Large intestine (tissue), 3 donors: ENCODE data around the gene OTOL1. TPM values are rescaled to one million over a fixed set of nuclear protein-coding genes. Genes with fewer than 3 reads are reported as not detected.

ENCODE experiments used
- DNase-seq, 2 donors: peaks; one replicate each; pipeline versions ENCODE4 v3.0.0 to v3.0.0-alpha.2; 2013
- H3K27ac ChIP-seq: one replicate; pipeline ENCODE4 v1.5.1; 2013; ENCODE audit warnings: low read length
- H3K27me3 ChIP-seq: 2 replicates; pipeline ENCODE4 v1.6.1; 2013; ENCODE audit warnings: low read length; ENCODE audit not compliant: control insufficient read depth, insufficient read depth
- H3K36me3 ChIP-seq: 2 replicates; pipeline ENCODE4 v1.6.1; 2013; ENCODE audit warnings: low read length; ENCODE audit not compliant: control insufficient read depth, insufficient read depth
- H3K4me1 ChIP-seq: one replicate; pipeline ENCODE4 v1.6.1; 2013; ENCODE audit warnings: low read length; ENCODE audit not compliant: control insufficient read depth, insufficient read depth
- H3K4me3 ChIP-seq: one replicate; pipeline ENCODE4 v1.5.1; 2013; ENCODE audit warnings: low read length
- H3K9me3 ChIP-seq: one replicate; pipeline ENCODE4 v1.6.1; 2013; ENCODE audit warnings: mild to moderate bottlenecking, low read depth, low read length, moderate library complexity; ENCODE audit not compliant: control insufficient read depth
- WGBS: methylation state at CpG from one replicate; pipeline ENCODE4 v1.1.5; 2013; ENCODE audit warnings: low lambda C conversion rate; ENCODE audit not compliant: insufficient coverage; 5-methylcytosine and 5-hydroxymethylcytosine counted together
- polyA plus RNA-seq: library from polyadenylated mRNA; unstranded; fragments of 120-200 nt; gene quantifications from one replicate; pipeline ENCODE4 v1.2.1, GENCODE V29; 2013

OTOL1 gene
- polyA plus RNA-seq, 1 donor = not detected

DNA sequence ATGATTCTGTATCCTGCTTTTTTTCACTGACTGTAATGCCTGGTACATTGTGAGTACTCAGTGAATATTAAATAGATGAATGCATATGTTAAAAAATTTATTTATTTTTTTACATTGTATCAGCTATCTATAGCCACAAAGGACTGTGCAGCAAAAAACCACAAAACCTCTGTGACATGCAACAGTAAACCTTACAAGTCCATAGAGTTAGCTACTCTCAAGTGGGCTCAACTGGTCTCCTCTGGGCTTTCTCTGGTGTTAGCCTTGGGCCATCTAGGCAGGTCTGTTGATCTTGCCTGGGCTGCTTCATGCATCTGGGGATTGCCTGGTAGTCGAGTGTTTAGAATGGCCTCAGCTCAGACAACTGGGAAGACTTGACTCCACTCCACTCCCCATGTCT, 35.3 kb downstream of the OTOL1 start:
- Histone ChIP-seq H3K27ac (no peak overlapping the region), H3K9me3 (no peaks in the 10 kb centered on the region), H3K36me3 (no peaks in the 10 kb centered on the region), H3K4me1 (no peaks in the 10 kb centered on the region), H3K27me3 (no peaks in the 10 kb centered on the region), H3K4me3 (no peak overlapping the region)
- DNase-seq = no peak
- WGBS = no CpG with 5 or more reads among the region's 1 CpG

- H3K4me1 ChIP-seq = no peaks in the 10 kb centered on the region
- WGBS = 88% methylated on average over 1 of the region's 1 CpG
Observed at GRCh38 chr3:161540594-161540993, 44.0 kb downstream of the OTOL1 start.

DNA sequence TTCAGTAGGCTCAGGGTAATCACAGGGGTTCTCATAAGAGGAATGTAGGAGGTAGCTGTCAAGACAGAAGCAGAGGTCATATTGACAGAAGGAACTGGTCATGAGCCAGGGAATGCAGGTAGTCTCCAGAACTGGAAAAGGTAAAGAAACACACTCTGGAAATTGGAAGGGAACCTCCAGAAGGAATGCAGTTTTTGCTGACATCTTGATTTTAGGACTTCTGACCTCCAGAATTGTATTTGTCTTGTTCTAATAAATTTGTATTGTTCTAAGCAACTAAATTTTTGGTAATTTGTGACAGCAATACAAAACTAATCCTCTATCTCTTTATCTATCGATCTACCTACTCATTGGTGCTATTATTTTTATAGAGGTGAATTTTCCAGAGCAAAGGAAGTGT, 49.2 kb downstream of the OTOL1 start:
- no peaks in the 10 kb centered on the region for H3K27me3 ChIP-seq
- H3K27ac ChIP-seq = no peak overlapping the region
- H3K4me1 ChIP-seq = no peaks in the 10 kb centered on the region
- no peaks in the 10 kb centered on the region for H3K9me3 ChIP-seq
- DNase-seq = no peak
- no peak overlapping the region for H3K4me3 ChIP-seq
- 80% methylated on average over 1 of the region's 1 CpG for WGBS
- H3K36me3 ChIP-seq = no peaks in the 10 kb centered on the region

More at GRCh38 chr3:161540594-161540993, 44.0 kb downstream of the OTOL1 start:
- Histone ChIP-seq H3K27me3 (no peaks in the 10 kb centered on the region), H3K4me3 (no peak overlapping the region), H3K9me3 (no peaks in the 10 kb centered on the region), H3K36me3 (no peaks in the 10 kb centered on the region), H3K27ac (no peak overlapping the region)
- DNase-seq = no peak

DNA sequence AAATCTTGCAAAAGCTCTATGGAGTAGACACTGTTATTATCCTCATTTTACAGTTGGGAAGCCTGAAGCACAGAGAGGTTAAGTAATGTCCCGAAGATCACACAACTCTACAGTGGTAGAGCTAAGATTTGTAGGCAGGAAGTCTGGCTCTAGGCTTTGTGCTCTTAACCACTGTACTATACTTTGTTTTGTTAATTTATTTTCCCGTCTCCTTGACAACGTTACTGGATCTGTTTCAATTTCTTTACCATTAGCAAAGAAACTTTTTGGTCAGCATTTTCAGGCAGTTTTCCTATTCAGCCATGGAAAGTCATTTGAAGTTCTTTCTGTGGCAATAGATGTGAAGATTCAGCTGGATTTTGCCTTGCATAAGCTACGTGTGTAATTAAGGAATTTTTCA, 51.7 kb downstream of the OTOL1 start:
- Histone ChIP-seq H3K9me3 (no peaks in the 10 kb centered on the region), H3K4me3 (no peak overlapping the region), H3K36me3 (no peaks in the 10 kb centered on the region), H3K4me1 (no peaks in the 10 kb centered on the region), H3K27me3 (no peaks in the 10 kb centered on the region), H3K27ac (no peak overlapping the region)
- no peak for DNase-seq
- 75% methylated on average over 2 of the region's 4 CpGs for WGBS

GRCh38 chr3:161549261-161549660, 52.7 kb downstream of the OTOL1 start:
- no peak overlapping the region for H3K4me3 ChIP-seq
- no peaks in the 10 kb centered on the region for H3K9me3 ChIP-seq
- H3K4me1 ChIP-seq = no peaks in the 10 kb centered on the region
- DNase-seq = no peak
- no peak overlapping the region for H3K27ac ChIP-seq
- H3K36me3 ChIP-seq = no peaks in the 10 kb centered on the region
- no peaks in the 10 kb centered on the region for H3K27me3 ChIP-seq
- WGBS = 88% methylated on average over 1 of the region's 1 CpG

GRCh38 chr3:161550491-161551195, 54.0 kb downstream of the OTOL1 start:
- H3K27me3 ChIP-seq = no peaks in the 10 kb centered on the region
- no peaks in the 10 kb centered on the region for H3K36me3 ChIP-seq
- no peak overlapping the region for H3K27ac ChIP-seq
- H3K9me3 ChIP-seq = no peaks in the 10 kb centered on the region
- H3K4me1 ChIP-seq = no peaks in the 10 kb centered on the region
- DNase-seq = no peak
- H3K4me3 ChIP-seq = no peak overlapping the region
- WGBS = 83% methylated on average over 4 of the region's 6 CpGs

DNA sequence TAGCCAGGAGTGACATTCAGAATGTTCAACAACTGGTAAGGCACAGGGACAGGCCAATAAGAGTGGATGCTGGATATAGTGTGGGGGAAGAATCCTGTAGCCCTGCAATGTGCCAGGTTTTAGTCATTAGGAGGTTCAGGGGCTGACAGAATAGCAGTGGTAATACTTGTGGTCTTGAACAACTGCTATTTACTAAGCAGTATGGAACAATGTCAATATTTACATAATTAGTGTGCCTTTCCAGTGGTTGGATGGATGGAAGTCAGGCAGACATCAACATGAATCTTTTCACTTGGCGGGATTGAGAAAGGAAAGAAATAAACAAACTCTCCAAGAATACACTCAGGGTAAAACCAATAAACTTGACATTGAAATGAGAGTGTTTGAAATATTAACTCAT, 55.1 kb downstream of the OTOL1 start:
- H3K36me3 ChIP-seq = no peaks in the 10 kb centered on the region
- no peak for DNase-seq
- no CpG with 5 or more reads among the region's 1 CpG for WGBS

GRCh38 chr3:161552984-161553560, 56.5 kb downstream of the OTOL1 start:
- Histone ChIP-seq H3K4me1 (no peaks in the 10 kb centered on the region), H3K36me3 (no peaks in the 10 kb centered on the region), H3K4me3 (no peak overlapping the region), H3K27ac (no peak overlapping the region), H3K27me3 (no peaks in the 10 kb centered on the region), H3K9me3 (no peaks in the 10 kb centered on the region)
- no peak for DNase-seq
- no CpG with 5 or more reads among the region's 6 CpGs for whole genome bisulfite sequencing

More for the DNA sequence above, 55.1 kb downstream of the OTOL1 start:
- Histone ChIP-seq H3K27me3 (no peaks in the 10 kb centered on the region), H3K4me3 (no peak overlapping the region), H3K9me3 (no peaks in the 10 kb centered on the region), H3K27ac (no peak overlapping the region), H3K4me1 (no peaks in the 10 kb centered on the region)

Other genes starting within 250 kb of the OTOL1 start
- 0.40 TPM for gene SPTSSB, start 125.3 kb upstream of the OTOL1 start, polyA plus RNA-seq